ENCODE measurements around the gene DNAJB9.
A peak's percentile ranks its signal among the peaks of the same experiment; 100 is the strongest.

The DNAJB9 gene

GRCh38 chr7:108529341-108529740 lies 40.3 kb upstream of the DNAJB9 start:
- Histone ChIP-seq H3K27me3 (ENCODE audit: low read length) (no peaks in the 10 kb centered on the region), H3K9me2 (replicated peaks; ENCODE audit: insufficient read depth, low read length) (no peaks in the 10 kb centered on the region), H3K36me3 (ENCODE audit: low read length) (no peaks in the 10 kb centered on the region), H4K20me1 (ENCODE audit: low read depth, low read length) (no peaks in the 10 kb centered on the region), H3K27ac (ENCODE audit: low read depth, low read length) (no peak overlapping the region), H2AFZ (ENCODE audit: low read depth, low read length, severe bottlenecking) (no peak overlapping the region), H3K9me3 (ENCODE audit: insufficient read depth, low read length) (no peaks in the 10 kb centered on the region), H3K9ac (ENCODE audit: low read length) (no peak overlapping the region), H3K4me2 (ENCODE audit: low read depth, low read length, poor library complexity, severe bottlenecking) (no peak overlapping the region), H3F3A (ENCODE audit: insufficient read depth) (peaks cover 16% of the 10 kb centered on the region; the same call in 1 of the 2 replicates), H3K79me2 (ENCODE audit: insufficient read depth, low read length) (peaks cover 13% of the 10 kb centered on the region), H3K4me3 (ENCODE audit: insufficient read depth, low read length, poor library complexity, severe bottlenecking) (no peak overlapping the region)
- TF ChIP-seq CTCF (IDR thresholded peaks at IDR 0.05; ENCODE audit: insufficient read depth, low read length, poor library complexity, severe bottlenecking) (no peak), EZH2phosphoT487 (conservative IDR thresholded peaks at IDR 0.05; ENCODE audit: low read length) (no peak)

DNA sequence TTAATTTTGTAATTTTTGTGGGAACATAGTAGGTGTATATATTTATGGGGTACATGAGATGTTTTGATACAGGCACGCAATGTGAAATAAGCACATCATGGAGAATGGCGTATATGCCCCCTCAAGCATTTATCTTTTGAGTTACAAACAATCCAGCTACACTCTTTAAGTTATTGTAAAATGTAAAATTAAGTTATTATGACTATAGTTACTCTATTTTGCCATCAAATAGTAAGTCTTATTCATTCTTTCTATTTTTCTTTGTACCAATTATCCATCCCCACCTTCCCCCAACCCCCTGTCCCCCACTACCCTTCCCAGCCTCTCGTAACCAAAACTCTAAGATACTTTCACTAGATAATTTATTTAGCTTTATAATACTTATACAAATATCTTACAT lies 36.0 kb upstream of the DNAJB9 start:
- H3K9me3 ChIP-seq (ENCODE audit: insufficient read depth, low read length), result no peaks in the 10 kb centered on the region
- H3K36me3 ChIP-seq (ENCODE audit: low read length), result no peaks in the 10 kb centered on the region
- H3K27me3 ChIP-seq (ENCODE audit: low read length), result no peaks in the 10 kb centered on the region
- H3K9ac ChIP-seq (ENCODE audit: low read length), result no peak overlapping the region
- no peaks in the 10 kb centered on the region for H3K9me2 ChIP-seq (replicated peaks; ENCODE audit: insufficient read depth, low read length)
- H3K79me2 ChIP-seq (ENCODE audit: insufficient read depth, low read length), result no peaks in the 10 kb centered on the region
- H3K4me2 ChIP-seq (ENCODE audit: low read depth, low read length, poor library complexity, severe bottlenecking), result peak overlapping the region; percentile 58
- no peak for TF ChIP-seq EZH2phosphoT487 (conservative IDR thresholded peaks at IDR 0.05; ENCODE audit: low read length)
- TF ChIP-seq CTCF (IDR thresholded peaks at IDR 0.05; ENCODE audit: insufficient read depth, low read length, poor library complexity, severe bottlenecking), result no peak
- H3K27ac ChIP-seq (ENCODE audit: low read depth, low read length), result no peak overlapping the region
- no peak overlapping the region for H3K4me3 ChIP-seq (ENCODE audit: insufficient read depth, low read length, poor library complexity, severe bottlenecking)
- no peaks in the 10 kb centered on the region for H4K20me1 ChIP-seq (ENCODE audit: low read depth, low read length)
- no peaks in the 10 kb centered on the region for H3F3A ChIP-seq (ENCODE audit: insufficient read depth)
- H2AFZ ChIP-seq (ENCODE audit: low read depth, low read length, severe bottlenecking), result no peak overlapping the region

GRCh38 chr7:108535257-108535656 lies 34.4 kb upstream of the DNAJB9 start:
- Histone ChIP-seq H3K27ac (ENCODE audit: low read depth, low read length) (no peak overlapping the region), H3K4me3 (ENCODE audit: insufficient read depth, low read length, poor library complexity, severe bottlenecking) (no peak overlapping the region), H3K9me3 (ENCODE audit: insufficient read depth, low read length) (no peaks in the 10 kb centered on the region)

More at GRCh38 chr7:108535257-108535656, 34.4 kb upstream of the DNAJB9 start:
- H4K20me1 ChIP-seq (ENCODE audit: low read depth, low read length), result no peaks in the 10 kb centered on the region
- H2AFZ ChIP-seq (ENCODE audit: low read depth, low read length, severe bottlenecking), result no peak overlapping the region
- H3K36me3 ChIP-seq (ENCODE audit: low read length), result no peaks in the 10 kb centered on the region
- no peaks in the 10 kb centered on the region for H3K27me3 ChIP-seq (ENCODE audit: low read length)
- no peaks in the 10 kb centered on the region for H3K9me2 ChIP-seq (replicated peaks; ENCODE audit: insufficient read depth, low read length)
- H3K79me2 ChIP-seq (ENCODE audit: insufficient read depth, low read length), result no peaks in the 10 kb centered on the region
- TF ChIP-seq CTCF (IDR thresholded peaks at IDR 0.05; ENCODE audit: insufficient read depth, low read length, poor library complexity, severe bottlenecking), result no peak
- no peak for TF ChIP-seq EZH2phosphoT487 (conservative IDR thresholded peaks at IDR 0.05; ENCODE audit: low read length)
- H3K4me2 ChIP-seq (ENCODE audit: low read depth, low read length, poor library complexity, severe bottlenecking), result no peak overlapping the region
- H3K9ac ChIP-seq (ENCODE audit: low read length), result no peak overlapping the region
- H3F3A ChIP-seq (ENCODE audit: insufficient read depth), result no peaks in the 10 kb centered on the region

Measured in SU-DHL-6 (cell line).